HG02623 (cell line): Measurements from ENCODE around the gene XDH.

ENCODE experiments used
- ATAC-seq: cut with Tn5 transposase; IDR thresholded peaks from one replicate; pipeline ENCODE4 v1.9.1; 2021; ENCODE audit warnings: moderate library complexity; ENCODE audit not compliant: unreplicated experiment

The XDH gene

DNA sequence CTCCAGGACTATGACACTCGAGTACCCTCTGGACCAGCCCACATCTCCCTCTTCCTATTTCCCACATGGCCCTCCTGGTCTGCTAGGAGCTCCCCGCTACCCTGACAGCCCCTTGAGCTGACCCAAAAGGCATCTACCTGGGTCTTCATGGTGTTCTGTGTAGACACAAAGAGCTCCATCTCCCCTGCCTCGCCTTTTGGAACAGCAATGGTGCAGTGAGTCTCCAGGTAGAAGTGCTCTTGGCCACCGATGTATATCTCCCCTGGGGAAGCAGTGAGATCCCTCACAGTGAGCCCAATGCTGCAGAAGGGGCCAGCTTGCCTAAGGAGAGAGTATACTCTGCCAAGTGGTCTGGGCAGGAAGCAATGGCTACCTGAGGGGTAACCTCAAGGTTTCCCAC is 47.8 kb downstream of the XDH start:
- no peak for ATAC-seq

DNA sequence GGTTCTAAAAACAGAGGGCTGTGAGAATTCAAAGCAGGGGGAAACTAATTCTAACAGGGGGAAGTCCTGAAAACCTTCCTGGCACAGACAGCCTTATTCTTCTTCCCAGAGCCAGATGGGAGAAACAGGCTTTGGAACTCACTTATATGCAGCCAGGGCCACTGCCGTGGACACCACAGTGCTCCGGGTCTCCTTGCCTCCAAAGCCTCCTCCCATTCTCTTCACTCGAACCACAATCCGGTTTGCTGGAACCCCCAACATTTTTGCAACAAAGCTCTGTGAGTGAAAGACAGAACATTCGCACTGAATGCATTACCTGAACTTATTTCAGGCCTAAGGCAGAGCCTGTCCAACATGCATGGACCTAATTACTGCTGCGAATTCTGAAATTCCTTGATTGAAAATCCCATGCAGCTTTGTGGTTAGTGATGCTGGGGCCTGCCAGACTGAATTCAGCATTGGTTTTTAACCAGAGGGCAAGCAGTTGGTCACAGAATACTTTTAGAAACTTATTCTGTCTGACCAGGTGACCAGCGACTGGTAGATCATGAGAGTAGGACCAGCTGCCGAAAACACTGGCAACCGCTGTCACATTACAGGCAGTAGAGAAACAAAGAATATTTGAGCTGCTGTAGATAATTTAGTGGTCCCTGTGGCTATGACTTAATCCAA is 48.6 kb downstream of the XDH start:
- ATAC-seq, result no peak

DNA sequence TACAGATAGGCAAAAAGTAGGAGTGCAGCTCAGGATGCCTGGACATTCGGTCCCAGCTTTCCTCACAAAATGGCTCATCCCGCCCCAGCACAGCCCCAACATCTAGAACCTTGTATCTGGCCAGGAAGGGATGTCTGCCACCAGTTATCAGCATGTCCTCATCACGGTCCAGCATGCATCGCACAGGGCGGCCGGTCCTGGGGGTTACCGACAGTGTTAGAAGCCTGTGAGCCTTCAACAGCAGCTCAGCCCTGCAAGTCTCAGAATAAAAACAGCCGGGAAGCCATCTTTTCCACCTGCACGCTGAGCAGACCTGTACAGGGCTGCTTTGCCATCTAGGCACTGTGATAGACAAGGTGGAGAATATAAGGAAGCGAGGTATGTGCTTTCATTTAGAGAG is 49.2 kb downstream of the XDH start:
- no peak for ATAC-seq

DNA sequence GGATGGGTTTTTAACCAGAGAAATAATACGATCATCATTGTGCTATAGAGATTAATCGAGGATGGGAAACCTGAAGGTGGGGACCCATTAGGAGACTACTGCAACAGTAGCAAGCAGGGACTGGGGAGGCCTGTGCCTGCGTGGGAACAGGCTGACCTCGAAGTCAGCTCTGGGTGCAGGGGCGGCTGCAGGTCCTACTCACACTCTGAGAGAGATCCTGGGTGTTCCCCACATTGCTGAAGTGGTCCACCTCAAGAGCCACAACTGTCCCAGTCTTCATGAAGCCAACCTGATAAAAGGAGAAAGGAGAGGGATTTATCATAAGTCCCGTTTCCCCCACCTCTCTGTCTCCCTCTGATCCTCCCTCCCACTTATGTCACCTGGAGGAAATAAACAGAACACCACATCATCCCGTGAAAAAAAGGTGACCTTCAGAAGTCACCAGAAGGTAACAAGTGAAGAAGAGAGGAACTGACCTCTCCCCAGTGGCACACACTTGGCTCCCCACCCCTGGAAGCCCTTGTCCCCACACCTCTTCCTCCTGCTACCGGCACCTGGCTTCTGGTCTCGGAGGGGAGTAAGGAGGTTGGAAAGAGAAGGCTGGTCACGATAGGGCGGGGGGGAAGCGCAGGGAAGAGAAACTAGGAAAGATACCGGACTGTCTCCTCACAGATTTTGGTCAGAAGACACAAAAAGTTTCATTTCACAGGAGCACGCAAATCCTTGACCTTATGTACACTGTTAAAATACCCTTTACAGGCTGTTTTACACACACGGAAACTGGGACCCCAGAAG is 50.4 kb downstream of the XDH start:
- no peak for ATAC-seq

GRCh38 chr2:31362581-31362980 is 52.0 kb downstream of the XDH start:
- ATAC-seq, result no peak

DNA sequence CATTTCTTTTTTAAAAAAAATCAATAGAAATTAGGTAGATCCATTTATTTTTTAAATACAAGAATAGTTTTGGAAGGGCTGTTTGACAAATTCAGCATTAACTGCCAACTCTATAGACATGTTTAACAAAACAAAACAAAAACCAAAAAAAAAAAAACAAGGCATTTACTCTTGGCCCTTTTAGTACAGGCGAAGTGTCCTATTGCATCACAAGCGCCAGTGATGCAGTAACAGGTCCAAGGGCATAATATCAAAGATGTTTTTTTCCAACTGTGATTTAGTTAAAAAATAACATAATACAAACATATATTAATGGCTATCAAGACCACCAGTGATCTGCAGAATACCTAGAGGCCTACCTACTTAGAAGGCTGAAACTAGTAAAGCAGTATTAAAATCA is 55.3 kb downstream of the XDH start:
- no peak for ATAC-seq

DNA sequence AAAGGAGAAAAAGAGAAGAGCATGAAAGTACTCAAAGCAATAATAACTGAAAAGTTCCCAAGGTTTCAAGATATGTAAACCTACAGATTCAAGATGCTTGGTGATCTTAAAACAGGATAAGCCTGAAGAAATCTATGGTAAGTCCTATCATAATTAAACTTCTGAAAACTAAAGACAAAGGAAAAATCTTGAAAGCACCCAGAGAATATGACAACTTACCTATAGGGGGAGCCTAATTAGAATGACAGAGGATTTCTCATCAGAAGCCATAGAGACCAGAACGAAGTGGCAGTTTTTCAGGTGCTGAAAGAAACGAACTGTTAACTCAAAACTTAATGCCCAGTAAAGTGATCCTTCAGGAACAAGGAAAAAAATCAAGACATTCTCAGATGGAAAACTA is 59.7 kb downstream of the XDH start:
- no peak for ATAC-seq

DNA sequence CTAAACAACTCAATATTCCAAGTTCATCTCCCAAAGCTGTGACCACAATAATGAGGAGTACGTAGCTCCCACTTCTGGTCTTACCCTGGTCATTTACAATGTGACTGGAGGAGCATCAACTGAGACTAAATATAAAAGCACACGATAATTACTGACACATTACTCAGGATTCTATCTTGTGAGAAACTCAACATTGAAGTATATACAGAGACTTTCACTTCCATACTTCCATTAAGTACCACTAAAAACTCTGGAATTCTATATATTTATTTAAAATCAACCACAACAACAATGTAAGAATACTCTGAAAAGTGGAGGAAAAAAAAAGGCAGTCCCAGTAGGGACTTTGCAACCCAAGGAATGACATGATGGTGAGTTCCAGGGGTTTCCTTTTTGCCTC is 61.4 kb downstream of the XDH start:
- ATAC-seq, result no peak

DNA sequence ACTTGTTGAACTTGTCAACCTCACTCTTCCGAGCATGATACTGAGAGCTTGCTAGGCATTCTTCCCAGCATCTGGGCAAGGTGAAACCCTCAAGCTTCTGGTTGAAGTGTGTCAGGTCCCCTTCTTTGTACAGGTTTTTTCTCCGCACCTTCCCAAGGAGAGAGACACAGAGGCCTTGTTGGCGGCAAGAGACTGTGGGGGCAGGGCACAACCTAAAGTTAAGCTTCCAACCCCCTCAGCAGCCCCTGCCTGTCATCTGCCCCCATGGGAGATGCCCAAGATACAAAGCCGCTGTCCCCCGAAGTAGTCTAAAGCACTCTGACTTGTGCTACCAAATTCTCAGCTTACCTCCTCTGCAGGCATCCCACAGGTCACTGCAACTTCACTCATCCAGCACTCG is 64.9 kb downstream of the XDH start:
- ATAC-seq, result no peak

GRCh38 chr2:31349160-31349559 is 65.4 kb downstream of the XDH start:
- no peak for ATAC-seq

- ATAC-seq, result no peak
These were observed 65.9 kb downstream of the XDH start for GRCh38 chr2:31348618-31349017.

- no peak for ATAC-seq
These were observed 66.8 kb downstream of the XDH start for GRCh38 chr2:31347750-31348149.

DNA sequence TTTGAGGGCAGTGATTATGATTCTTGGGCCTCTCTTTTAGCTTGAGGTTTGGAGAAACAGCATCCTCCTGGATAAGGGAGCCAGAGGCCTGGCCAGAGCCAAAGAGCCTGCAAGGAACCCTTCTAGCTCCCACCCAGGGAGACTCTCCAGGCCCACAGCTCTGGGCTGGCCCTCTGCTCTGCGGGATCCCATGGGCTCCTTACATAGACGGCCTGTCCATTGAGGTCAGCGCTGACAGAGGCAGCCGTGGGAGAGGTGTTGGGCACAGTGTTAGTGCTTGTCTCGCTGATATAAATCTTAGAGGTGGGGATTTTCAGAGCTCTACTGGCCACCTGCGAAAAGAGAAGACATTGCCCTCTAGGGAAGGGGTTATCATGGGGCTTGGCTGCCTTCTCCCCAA is 67.2 kb downstream of the XDH start:
- ATAC-seq, result no peak

GRCh38 chr2:31344447-31344846 is 70.1 kb downstream of the XDH start:
- ATAC-seq, result no peak

DNA sequence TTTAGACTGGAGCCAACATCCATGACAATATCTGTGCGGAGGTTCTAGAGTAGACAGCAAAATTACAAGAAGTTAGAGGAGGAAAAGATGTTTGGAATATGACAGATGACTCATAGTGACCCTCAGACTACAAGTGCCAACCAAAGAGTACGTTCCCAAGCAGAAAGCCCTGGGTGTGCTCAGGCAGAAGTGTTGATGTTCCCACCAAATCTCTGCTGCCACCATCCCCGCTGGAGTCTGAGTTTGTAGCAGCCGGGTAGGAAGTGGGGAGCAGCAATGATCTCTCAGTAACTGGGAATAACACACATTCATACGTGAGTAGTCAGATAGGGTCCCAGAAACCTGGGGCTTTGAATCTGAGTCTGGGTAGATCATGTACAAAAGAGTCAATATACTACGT is 73.2 kb downstream of the XDH start:
- no peak for ATAC-seq

DNA sequence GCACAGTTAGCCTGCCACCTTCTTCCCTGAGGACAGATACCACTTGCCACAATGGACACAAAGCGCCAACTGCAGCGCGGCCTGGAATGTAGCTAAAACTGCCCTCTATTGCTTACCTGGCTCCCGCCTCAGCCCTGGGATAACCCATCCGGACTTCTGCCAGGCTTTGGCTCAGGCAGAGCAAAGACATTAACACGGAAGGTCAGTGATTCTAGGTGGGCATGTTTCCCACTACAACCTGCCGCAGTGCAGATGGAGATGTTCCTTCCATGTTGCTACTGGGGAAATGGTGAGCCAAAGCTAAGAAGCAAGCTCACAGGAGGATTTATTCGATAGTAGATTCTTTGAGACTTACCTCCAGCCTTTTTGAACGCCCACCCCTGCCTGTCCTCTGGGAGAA is 74.8 kb downstream of the XDH start:
- ATAC-seq, result no peak

GRCh38 chr2:31337860-31338259 is 76.7 kb downstream of the XDH start:
- ATAC-seq, result no peak

GRCh38 chr2:31337197-31337596 is 77.3 kb downstream of the XDH start:
- no peak for ATAC-seq

GRCh38 chr2:31335921-31336585 is 78.5 kb downstream of the XDH start:
- no peak for ATAC-seq

DNA sequence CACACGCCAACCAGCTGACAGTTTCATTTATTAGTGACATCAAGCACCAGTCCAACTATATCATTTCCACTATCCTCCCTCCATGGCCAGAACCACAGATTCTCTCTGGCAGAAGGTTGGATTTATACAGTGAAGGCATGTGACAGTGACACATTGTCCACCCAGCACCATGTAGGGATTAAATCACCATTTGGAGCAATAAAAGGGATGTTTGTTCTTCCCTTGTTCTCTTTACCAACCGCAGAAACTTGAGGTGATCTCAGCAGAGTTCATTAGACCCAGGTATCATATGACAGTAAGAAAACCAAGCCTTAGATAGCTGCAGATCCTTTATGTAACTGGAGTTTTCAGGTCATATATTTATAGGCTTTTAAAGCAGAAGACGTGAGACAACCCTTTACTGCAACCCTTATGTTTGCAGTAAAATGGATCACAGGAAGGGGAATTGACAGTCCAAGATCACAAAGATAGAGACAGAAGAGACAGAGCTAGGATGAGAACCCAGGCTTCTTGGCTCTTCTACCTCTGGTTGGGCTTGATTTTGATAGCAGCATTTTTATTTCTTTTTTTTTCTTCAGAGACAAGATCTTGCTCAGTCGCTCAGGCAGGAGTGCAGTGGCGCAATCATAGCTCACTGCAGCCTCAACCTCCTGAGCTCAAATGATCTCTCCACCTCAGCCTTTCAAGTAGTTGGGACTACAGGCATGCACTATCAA is 80.1 kb downstream of the XDH start:
- no peak for ATAC-seq

- ATAC-seq, result peak; percentile 83
These were observed 80.9 kb downstream of the XDH start for GRCh38 chr2:31333527-31334183.
